ENCODE measurements around the gene AKT3.
"Not testable (repeated sequence)": the region's sequence is repeated elsewhere in the genome, so short reads cannot be mapped to it uniquely, and the experiment has no call there.

Gene AKT3

DNA sequence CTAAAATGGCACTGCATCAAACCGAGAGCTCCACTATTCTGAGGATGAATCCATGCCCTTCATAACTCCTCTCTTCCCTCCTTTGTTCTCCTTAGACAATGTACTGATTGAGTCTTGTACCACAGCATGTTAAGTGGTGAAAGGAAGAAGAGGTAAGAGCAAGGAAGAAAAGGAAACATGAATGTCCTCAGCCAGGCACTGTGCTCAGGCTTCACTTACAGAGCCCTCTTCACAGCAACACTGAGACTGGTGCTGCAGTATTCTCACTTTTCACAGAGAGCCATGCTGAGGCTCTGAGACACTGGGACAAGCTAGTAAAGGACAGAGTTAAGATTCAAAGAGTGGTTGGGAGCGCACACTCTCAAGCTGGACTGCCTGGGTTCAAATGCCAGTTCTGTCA is 143.5 kb downstream of the AKT3 start:
- DNase-seq (ENCODE audit: low read depth in 2 of 2, low spot score in 1 of 2) = no peak

DNA sequence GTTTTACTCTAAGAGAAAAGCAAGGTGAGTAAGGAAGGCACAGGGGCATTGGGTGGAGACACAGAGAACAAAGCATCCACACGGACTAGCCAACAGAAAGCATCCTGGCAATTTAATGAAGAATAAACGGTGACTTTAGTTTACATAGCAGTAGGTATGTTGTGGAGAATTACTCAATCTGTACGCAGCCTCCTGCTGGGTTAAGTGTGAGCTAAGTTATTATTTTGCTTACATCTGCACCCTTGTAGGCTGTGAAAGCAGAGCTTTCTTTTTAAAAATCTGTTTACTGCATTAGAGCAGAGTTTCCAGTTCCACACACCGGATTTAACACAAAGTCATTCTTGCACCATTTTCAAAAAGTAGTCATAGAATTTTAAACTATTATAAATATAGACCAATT is 144.5 kb downstream of the AKT3 start:
- DNase-seq (ENCODE audit: low read depth in 2 of 2, low spot score in 1 of 2) = no peak

DNA sequence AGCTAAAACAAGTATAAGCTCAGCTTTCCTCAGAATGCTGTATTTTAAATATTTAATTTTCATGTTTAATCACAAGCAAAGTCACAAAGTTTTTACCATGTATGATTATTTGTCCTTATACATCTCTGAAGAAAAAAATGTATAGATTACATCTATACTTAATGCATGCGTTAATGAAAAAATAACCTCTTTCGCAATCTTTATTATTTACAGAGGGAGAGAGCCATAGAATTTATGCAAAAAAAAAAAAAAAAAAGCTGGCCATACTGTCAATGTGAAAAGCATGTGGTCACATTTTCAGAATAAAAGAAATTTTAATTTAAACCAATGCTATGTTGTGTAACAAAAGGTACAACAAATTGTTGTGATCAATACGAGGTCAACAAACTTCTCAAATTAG is 148.2 kb downstream of the AKT3 start:
- DNase-seq (ENCODE audit: low read depth in 2 of 2, low spot score in 1 of 2) = no peak

DNA sequence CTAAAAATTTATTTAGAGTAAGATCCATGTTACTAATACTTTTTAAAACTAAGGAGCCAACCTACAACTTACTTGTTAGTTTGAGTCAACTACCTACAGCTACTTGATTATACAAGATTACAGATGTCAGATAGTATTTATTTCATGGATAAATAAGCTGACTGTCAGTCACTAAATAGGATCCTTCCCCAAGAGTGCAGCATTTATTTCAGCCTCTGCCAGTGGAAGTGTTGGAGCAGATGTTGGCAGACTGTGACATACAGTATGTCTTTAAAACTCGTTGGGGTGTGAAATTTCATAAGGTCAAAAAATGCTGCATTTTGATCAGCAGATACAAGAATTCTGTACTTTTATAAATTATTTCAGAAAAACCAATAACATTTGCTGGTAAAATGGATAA is 156.2 kb downstream of the AKT3 start:
- no peak for DNase-seq (ENCODE audit: low read depth in 2 of 2, low spot score in 1 of 2)

DNA sequence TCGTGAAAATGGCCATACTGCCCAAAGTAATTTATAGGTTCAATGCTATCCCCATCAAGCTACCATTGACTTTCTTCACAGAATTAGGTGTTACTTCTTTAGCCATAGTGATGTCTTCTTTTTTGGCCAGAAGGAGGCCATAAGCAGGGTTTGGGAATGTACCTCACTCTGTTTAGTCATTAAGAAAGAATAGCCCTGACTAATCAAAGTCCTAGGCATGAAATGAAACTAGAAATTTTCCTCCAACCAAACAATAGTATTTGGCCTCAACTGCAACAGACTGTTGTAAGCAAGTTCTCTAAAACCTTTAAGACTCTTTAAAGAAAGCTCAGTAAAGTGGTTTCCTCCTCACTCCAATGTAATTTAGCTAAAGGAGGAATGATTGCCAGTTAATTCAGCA is 163.9 kb downstream of the AKT3 start:
- no peak for DNase-seq (ENCODE audit: low read depth in 2 of 2, low spot score in 1 of 2)

DNA sequence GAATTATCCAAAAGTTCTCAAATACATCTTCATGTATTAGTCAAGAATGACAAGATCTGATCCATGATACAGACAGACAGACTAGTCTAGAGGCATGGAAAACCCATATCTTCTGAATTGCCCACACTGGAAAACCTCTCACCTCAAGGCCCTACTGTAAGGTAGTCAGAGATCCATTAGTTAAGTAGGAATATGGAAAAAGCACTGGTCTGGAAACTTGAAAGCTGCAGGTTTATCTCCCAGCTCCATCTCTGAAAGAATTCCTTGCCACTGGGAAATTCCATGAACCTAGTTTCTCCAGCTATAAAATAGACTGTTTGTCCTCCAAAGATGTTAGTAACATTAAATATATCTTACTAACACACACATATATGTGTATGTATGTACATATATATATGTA is 169.2 kb downstream of the AKT3 start:
- DNase-seq (ENCODE audit: low read depth in 2 of 2, low spot score in 1 of 2) = no peak

DNA sequence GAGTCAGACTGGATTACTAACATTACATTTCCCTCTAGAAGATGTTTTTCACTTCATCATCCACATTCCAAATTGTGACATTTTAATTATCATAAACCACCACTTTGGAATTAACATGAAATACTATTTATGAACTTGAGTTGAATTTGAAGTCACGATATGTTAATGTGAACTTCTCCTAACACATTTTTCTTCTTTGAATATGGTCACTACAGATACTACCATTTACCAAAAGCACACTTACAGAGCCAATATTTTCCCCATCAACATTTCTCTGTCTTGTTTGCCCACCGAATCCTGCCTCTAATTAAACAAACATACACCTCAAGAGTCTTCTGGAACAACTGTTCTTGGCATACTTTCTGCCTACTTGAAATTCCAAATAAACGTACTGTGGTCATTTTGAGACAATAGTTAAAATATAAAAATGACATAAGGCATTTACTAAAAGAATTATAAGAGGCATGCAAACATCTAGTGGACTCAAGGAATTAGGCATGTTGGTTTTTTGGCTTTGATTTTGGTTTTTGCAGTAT is 177.4 kb downstream of the AKT3 start:
- no peak for DNase-seq (ENCODE audit: low read depth in 2 of 2, low spot score in 1 of 2)

DNA sequence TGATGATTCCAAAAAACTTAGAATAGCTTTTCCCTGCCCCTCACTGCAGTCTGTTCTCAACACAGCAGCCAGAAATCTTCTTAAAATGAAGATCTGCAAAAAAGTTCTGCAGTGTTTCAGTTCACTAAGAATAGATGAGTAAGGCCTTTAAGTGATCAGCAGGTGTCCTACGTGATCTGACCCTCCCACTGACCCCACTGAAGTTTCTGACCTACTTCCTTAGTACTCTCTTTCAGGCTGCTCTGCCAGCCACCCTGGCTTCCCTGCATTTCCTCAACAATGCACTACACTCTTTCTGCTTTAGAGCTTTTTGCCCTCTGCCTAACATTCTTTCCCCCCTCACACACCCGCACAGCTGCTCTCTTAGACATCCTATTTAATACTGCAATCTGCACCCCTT is 182.5 kb downstream of the AKT3 start:
- DNase-seq (ENCODE audit: low read depth in 2 of 2, low spot score in 1 of 2) = no peak

DNA sequence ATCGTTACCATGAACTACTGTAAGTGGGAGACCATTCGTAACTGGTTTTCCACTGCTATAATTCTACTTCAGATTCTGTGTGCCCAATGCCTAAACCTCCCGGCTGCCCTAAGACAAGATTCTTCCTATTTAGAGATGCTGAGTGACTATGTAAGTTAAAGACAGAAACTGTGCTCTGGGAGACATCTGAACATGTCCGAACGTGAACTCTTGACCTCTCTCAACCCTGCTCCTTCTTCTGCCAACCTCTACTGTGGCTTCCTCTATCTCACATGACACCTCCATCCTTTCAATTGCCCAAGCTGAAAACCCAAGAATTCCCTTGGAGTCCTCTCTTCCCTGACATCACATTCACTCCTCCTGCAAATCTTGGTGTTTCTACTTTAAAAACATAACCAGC is 182.9 kb downstream of the AKT3 start:
- no peak for DNase-seq (ENCODE audit: low read depth in 2 of 2, low spot score in 1 of 2)

DNA sequence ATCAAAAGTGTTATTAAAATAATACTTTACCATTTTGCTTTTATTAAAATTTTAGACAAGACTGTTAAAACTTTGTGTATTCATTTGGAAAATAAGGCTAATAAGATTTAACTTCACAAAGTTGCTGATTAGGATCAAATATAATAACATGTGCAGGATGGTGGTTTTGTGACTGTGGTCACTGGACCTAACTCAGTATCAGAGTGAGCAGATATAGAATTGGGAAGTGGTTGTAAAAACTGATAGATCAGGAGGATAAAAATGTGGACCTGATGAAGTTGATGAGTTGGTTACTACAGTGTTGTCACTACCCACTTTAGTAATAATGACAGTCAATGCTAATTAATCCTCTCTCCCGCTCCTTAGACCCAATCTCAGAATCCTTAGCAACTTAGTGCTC is 186.4 kb downstream of the AKT3 start:
- no peak for DNase-seq (ENCODE audit: low read depth in 2 of 2, low spot score in 1 of 2)

DNA sequence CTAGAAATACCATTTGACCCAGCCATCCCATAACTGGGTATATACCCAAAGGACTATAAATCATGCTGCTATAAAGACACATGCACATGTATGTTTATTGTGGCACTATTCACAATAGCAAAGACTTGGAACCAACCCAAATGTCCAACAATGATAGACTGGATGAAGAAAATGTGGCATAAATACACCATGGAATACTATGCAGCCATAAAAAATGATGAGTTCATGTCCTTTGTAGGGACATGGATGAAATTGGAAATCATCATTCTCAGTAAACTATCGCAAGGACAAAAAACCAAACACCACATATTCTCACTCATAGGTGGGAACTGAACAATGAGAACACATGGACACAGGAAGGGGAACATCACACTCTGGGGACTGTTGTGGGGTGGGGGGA is 187.9 kb downstream of the AKT3 start:
- not testable (repeated sequence) for DNase-seq (ENCODE audit: low read depth in 2 of 2, low spot score in 1 of 2)

DNA sequence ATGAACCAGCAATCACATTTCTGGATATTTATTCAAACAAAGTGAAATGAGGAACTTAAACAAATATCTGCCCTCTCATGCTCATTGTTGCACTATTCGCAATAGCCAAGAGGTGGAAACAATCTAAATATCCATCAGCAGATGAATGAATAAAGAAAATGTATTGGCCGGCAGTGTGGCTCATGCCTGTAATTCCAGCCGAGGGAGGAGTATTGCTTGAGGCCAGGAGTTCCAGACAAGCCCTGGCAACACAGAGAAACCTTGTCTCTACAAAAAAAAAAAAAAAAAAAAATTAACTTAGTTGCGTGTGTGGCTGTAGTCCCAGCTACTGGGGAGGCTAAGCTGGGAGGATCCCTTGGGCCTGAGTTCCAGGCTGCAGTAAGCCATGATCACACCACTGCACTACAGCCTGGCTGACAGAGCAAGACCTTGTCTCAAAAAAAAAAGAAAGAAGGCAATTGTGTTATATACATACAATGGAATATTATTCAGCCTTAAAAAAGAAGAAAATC is 191.4 kb downstream of the AKT3 start:
- DNase-seq (ENCODE audit: low read depth in 2 of 2, low spot score in 1 of 2) = no peak

DNA sequence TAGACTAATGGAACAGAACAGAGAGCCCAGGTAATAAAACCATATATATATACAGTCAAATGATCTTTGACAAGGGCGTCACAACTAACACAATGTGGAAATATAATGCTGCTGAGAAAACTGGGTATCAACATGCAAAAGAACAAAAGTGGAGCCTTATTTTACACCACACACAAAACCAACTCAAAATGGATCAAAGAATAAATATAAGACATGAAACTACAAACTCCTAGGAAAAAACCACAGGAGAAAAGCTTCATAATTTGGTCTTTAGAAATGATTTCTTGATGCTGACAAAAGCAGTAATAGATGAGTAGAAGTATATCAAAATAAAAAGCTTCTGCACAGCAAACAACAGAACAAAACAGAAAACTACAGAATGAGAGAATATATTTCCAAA is 192.2 kb downstream of the AKT3 start:
- no peak for DNase-seq (ENCODE audit: low read depth in 2 of 2, low spot score in 1 of 2)

DNA sequence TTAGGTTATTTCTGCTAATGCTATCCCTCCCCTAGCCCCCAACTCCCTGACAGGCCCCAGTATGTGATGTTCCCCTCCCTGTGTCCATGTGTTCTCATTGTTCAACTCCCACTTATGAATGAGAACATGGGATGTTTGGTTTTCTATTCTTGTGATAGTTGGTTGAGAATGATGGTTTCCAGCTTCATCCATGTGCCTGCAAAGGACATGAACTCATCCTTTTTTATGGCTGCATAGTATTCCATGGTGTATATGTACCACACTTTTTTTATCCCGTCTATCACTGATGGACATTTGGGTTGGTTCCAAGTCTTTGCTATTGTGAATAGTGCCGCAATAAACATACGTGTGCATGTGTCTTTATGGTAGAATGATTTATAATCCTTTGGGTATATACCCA is 200.5 kb downstream of the AKT3 start:
- DNase-seq (ENCODE audit: low read depth in 2 of 2, low spot score in 1 of 2) = not testable (repeated sequence)

DNA sequence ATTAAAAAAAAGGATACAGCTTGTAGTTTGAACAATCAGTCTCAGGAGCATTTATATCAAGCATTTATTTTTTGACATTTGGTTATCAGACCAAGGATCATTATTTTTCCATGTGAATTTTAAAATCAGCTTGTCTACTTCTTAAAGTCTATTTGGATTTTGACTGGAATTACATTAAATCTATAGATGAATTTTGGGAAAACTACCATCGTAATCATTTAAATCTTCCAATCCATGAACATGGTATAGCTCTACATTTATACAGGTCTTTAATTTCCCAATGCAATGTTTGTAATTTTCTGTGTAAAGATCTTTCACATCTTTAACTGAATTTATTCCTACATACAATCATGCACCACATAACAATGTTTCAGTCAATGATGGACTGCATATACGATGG is 203.2 kb downstream of the AKT3 start:
- no peak for DNase-seq (ENCODE audit: low read depth in 2 of 2, low spot score in 1 of 2)

DNA sequence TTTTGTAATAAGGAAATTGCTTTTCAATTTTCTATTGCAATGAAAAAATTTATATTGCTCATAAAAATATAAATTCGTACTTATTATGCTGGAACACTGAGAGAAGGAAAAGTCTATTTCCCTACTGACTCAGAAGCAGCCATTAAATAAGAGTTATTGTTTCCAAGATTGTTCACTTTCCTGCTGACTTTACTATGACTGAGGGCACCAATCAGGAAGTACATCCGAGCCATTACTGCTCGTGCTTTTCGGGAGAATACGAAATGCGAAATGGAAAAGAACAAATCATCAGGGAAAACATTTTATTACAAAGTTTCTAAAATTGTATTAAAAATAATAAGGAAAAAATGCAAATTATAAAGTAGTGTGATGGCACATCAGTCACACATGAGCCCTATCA is 204.8 kb downstream of the AKT3 start:
- DNase-seq (ENCODE audit: low read depth in 2 of 2, low spot score in 1 of 2) = no peak

DNA sequence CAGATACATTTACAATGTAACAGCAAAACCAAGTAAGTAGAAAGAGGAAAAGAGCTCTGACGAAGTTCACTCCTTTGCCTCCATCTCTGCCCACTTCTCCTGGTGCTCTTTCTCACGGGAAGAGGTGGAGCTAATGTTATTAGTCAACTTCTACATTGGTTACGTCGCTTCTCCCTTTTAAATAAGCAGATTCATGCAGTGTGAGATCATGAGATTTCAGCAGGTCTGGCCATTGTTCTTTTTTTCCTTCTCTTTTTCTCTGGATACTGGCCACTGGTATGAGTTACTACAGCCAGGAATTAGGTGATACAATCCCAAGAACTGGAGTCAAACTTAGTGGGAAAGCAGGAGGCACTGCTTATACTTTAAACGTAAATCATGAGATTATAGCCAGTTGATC is 207.1 kb downstream of the AKT3 start:
- DNase-seq (ENCODE audit: low read depth in 2 of 2, low spot score in 1 of 2) = no peak

DNA sequence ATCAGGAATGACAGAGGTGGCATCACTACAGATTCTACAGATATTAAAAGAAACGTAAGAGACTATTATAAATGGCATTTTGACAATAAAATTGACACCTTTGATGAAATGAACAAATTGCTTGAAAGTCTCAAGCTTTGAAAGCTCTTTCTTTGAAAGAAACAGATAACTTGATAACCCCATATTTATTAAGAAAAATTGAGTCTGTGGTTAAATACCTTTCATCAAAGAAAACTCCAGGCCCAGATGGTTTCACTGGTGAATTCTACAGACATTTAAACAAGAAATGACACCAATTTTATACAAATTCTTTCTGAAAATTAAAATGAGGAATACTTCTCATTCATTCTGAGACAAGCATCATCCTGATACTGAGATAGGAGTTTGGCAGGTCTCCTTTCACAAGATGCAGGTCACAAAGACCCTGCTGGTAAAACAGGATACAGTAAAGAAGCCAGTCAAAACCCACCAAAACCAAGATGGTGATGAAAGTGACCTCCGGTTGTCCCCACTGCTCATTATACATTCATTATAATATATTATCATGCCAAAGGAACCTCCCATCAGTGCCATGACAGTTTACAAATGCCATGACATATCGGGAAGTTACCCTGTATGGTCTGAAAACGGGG is 210.9 kb downstream of the AKT3 start:
- no peak for DNase-seq (ENCODE audit: low read depth in 2 of 2, low spot score in 1 of 2)

DNA sequence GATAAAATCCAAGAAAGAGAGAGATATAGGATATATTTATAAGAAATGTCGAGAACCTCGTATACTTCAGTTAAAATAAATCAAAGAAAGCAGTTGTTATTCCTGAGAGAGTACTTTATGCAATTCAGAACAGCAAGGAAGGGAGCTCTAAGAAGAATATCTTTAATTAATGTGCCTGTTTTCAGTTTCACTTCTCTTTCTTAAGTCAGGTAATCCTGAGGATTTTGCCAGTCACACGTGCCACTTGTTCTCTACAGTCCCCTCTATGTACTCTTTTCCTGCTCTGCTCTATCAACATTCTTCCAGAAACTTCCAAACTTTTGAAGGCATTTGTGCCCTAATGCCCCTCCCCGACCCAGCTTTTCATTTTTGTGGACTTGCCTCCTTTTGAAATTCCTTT is 211.9 kb downstream of the AKT3 start:
- no peak for DNase-seq (ENCODE audit: low read depth in 2 of 2, low spot score in 1 of 2)

DNA sequence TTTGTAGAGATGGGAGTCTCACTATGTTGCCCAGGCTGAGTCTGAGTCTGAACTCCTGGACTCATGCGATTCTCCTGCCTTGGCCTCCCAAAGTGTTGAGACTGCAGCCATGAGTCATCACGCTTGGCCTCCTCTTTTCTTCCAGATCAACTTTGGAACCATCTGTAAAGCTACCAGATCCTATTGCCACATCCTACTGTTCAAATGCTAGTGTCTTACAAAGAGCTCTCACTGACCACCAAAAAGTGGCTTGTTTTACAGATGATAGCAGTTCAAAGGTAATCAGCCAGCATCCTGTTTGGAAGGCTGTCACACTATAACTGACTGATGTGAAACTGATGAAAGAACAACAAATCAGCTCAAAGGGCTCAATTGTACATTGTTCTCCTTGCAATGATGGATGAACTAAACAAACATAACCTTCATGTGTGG is 221.6 kb downstream of the AKT3 start:
- DNase-seq (ENCODE audit: low read depth in 2 of 2, low spot score in 1 of 2) = no peak

DNA sequence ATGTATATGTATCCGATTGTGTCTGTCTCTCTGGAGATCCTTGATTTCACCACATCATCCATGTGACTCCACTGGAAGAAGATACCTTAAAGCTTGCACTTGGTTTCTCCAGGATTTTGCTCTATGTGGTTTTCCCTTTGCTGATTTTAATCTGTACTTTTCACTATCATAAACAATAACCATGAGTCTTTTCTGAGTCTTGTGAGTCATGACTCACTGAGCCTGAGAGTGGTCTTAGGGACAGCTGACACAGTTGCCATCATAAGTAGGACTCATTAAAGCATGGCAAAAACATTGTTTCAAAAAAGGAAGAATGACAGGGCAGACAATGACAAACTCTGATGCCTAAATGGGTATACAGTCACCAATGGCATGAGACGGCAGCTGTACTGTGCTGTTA is 226.2 kb downstream of the AKT3 start:
- DNase-seq (ENCODE audit: low read depth in 2 of 2, low spot score in 1 of 2) = no peak

DNA sequence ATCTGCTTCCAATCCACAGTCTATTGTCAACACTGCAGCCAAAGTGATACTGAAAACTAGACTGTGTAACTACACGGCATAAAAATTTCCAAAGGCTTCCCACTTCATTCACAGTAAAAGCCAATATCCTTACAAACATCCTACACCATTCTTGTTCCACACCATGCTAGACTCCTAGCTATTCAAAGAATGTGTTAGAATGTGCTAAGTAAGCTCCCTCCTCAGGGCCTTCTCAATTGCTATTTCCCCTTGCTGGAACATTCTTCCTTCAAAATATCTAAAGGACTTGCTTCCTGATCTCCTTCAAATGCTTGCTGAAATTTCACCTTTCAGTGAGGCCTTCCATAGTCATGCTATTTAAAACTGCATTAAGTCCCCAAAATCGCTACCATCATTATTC is 228.1 kb downstream of the AKT3 start:
- no peak for DNase-seq (ENCODE audit: low read depth in 2 of 2, low spot score in 1 of 2)

DNA sequence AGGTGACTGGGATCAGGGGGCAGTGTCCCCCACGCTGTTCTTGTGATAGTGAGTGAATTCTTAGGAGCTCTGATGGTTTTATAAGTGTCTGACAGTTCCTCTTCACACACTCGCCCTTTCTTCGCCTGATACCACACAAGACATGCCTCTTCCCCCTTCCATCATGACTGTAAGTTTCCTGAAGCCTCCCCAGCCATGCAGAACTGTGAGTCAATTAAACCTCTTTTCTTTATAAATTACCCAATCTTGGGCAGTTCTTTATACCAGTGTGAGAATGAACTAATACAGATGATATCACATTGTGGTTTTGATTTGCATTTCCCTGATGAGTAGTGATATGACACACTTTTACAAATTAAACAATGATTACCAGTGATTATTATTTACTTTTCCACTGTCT is 229.9 kb downstream of the AKT3 start:
- DNase-seq (ENCODE audit: low read depth in 2 of 2, low spot score in 1 of 2) = no peak

All from stimulated activated CD8-positive, alpha-beta memory T cell treated with anti-CD3 and anti-CD28 coated beads, Interleukin-4, amount 100 ng/mL, for 4 hours (primary cell).